Heart left ventricle (tissue), 13 donors: ENCODE data around the gene PIAS4.

Experiments
- POLR2A ChIP-seq, 2 donors: fragments of 450-650 bp; IDR thresholded peaks; one replicate each; pipeline ENCODE4 v1.6.1; 2017; ENCODE audit warnings: antibody characterized with exemption in 2 of 2, mild to moderate bottlenecking in 2 of 2, moderate library complexity in 2 of 2
- TF ChIP-seq, protein P1 (sequence below), 12 donors: fragments of 200-600 bp; sonication (generic) in 4 of 12; IDR thresholded peaks; one replicate each; pipeline versions ENCODE4 v1.5.0 to v1.8.0; 2018 to 2022; ENCODE audit warnings: antibody characterized with exemption in 12 of 12, mild to moderate bottlenecking in 5 of 12
- donor health status: ischemic (EF 13 %, LVEDD 7.1; RV severe dilation, severe dysfunction).
- donor health status: DM: no; HTN: yes; CAD: no.
- donor health status: DM: no; HTN: no; CAD: no.
- donor health status: ischemic (EF 25% LVEDD 6.9; RV normal size, moderate dysfunction).
- donor health status: ischemic (EF 25% LVEDD 5.7; RV mildly dilated, moderate dysfunction).
- donor health status: ischemic (EF 35%, LVEDD 5.7; RV mildly dilated, moderate dysfunction).
- donor health status: nonischemic (EF 11% LVEDD 7.7; RV severe dilation, severe dysfunction).
- donor health status: DM: yes; HTN: yes; CAD: no.
- donor health status: PGD.
- donor health status: ischemic (EF 29% LVEDD 5.4; RV normal size, mild dysfunction).
- donor health status: nonischemic (EF 23%, LVEDD 6.1; RV moderate dilation, normal function).

DNA sequence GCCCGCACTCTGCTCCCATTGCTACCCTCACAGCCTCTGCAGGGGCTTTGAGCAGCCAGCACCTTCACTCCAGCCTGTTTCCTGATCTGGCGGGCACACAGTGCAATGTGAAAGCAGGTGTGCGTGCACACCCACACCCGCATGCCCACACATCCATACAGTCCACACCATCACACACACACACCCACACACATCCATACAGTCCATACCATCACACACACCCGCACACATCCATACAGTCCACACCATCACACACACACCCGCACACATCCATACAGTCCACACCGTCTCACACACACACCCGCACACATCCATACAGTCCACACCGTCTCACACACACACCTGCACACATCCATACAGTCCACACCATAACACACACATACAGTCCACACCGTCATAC lies 28.0 kb downstream of the PIAS4 start:
- TF ChIP-seq, protein P1, sequence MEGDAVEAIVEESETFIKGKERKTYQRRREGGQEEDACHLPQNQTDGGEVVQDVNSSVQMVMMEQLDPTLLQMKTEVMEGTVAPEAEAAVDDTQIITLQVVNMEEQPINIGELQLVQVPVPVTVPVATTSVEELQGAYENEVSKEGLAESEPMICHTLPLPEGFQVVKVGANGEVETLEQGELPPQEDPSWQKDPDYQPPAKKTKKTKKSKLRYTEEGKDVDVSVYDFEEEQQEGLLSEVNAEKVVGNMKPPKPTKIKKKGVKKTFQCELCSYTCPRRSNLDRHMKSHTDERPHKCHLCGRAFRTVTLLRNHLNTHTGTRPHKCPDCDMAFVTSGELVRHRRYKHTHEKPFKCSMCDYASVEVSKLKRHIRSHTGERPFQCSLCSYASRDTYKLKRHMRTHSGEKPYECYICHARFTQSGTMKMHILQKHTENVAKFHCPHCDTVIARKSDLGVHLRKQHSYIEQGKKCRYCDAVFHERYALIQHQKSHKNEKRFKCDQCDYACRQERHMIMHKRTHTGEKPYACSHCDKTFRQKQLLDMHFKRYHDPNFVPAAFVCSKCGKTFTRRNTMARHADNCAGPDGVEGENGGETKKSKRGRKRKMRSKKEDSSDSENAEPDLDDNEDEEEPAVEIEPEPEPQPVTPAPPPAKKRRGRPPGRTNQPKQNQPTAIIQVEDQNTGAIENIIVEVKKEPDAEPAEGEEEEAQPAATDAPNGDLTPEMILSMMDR (IDR thresholded peaks at IDR 0.05), result no peak
- no peak for TF ChIP-seq POLR2A (IDR thresholded peaks at IDR 0.05)
